GM23338 (cell line): ENCODE results near the gene FAM13C. TPM values are rescaled to one million over a fixed set of nuclear protein-coding genes. Genes with fewer than 3 reads are reported as not detected.

Experiments
- ATAC-seq: fragments of 200-7000 bp; cut with Tn5 transposase; 3 replicates; pipeline ENCODE4 v1.9.1; 2020
- DNase-seq: peaks from one replicate; pipeline ENCODE4 v3.0.0-alpha.2; 2015; ENCODE audit warnings: low spot score
- H2AFZ ChIP-seq: fragments of 200-600 bp; sonication (generic); 2 replicates; pipeline ENCODE4 v1.8.0; 2016; ENCODE audit warnings: antibody characterized with exemption, mild to moderate bottlenecking, moderate library complexity
- H3F3A ChIP-seq: fragments of 200-600 bp; sonication (generic); replicated peaks from 2 replicates; pipeline ENCODE4 v1.8.0; 2017; ENCODE audit warnings: antibody characterized with exemption, mixed run types, low read depth
- H3K27ac ChIP-seq: fragments of 200-600 bp; sonication (generic); 2 replicates; pipeline ENCODE4 v1.6.1; 2016; ENCODE audit warnings: low read depth
- H3K27me3 ChIP-seq: fragments of 200-600 bp; sonication (generic); 2 replicates; pipeline ENCODE4 v1.8.0; 2016; ENCODE audit warnings: mild to moderate bottlenecking, mixed run types, moderate library complexity; ENCODE audit not compliant: insufficient read depth
- H3K36me3 ChIP-seq: fragments of 200-600 bp; sonication (generic); 2 replicates; pipeline ENCODE4 v1.8.0; 2016; ENCODE audit warnings: mild to moderate bottlenecking; ENCODE audit not compliant: insufficient read depth
- H3K4me1 ChIP-seq: fragments of 200-600 bp; sonication (generic); 2 replicates; pipeline ENCODE4 v1.8.0; 2016; ENCODE audit warnings: mild to moderate bottlenecking, moderate library complexity; ENCODE audit not compliant: insufficient read depth
- H3K4me2 ChIP-seq: fragments of 200-600 bp; sonication (generic); 2 replicates; pipeline ENCODE4 v1.7.1; 2017; ENCODE audit warnings: mixed run types
- H3K4me3 ChIP-seq: fragments of 200-600 bp; sonication (generic); 2 replicates; pipeline ENCODE4 v1.6.1; 2016; ENCODE audit warnings: mixed run types
- H3K79me2 ChIP-seq: fragments of 200-600 bp; sonication (generic); replicated peaks from 2 replicates; pipeline ENCODE4 v1.8.0; 2017; ENCODE audit warnings: mild to moderate bottlenecking; ENCODE audit not compliant: insufficient read depth
- H3K9me2 ChIP-seq: fragments of 200-600 bp; sonication (generic); 2 replicates; pipeline ENCODE4 v1.8.0; 2017; ENCODE audit not compliant: insufficient read depth
- H4K20me1 ChIP-seq: fragments of 200-600 bp; sonication (generic); replicated peaks from 2 replicates; pipeline ENCODE4 v1.8.0; 2017; ENCODE audit warnings: mild to moderate bottlenecking; ENCODE audit not compliant: insufficient read depth
- H3K27ac Mint-ChIP-seq: 2 replicates; pipeline ENCODE4 v1.8.0; 2020; ENCODE audit warnings: inconsistent platforms, mild to moderate bottlenecking, moderate library complexity, mixed read lengths
- H3K27me3 Mint-ChIP-seq: 3 replicates; pipeline ENCODE4 v1.8.0; 2022; ENCODE audit warnings: low read depth, mild to moderate bottlenecking, moderate library complexity, mixed read lengths, inconsistent platforms; ENCODE audit not compliant: insufficient read depth, poor library complexity
- H3K36me3 Mint-ChIP-seq: 3 replicates; pipeline ENCODE4 v1.8.0; 2021; ENCODE audit warnings: low read depth, mild to moderate bottlenecking, inconsistent platforms, moderate library complexity, mixed read lengths
- H3K4me1 Mint-ChIP-seq: 3 replicates; pipeline ENCODE4 v1.8.0; 2020; ENCODE audit warnings: mild to moderate bottlenecking, inconsistent platforms, mixed read lengths
- H3K4me3 Mint-ChIP-seq: 3 replicates; pipeline ENCODE4 v1.8.0; 2021; ENCODE audit warnings: moderate library complexity, mild to moderate bottlenecking, inconsistent platforms, mixed read lengths
- H3K9me3 Mint-ChIP-seq: 3 replicates; pipeline ENCODE4 v1.8.0; 2020; ENCODE audit warnings: moderate library complexity, mild to moderate bottlenecking, inconsistent platforms, mixed read lengths
- STAT1 ChIP-seq: IDR thresholded peaks from one replicate; pipeline ENCODE4 v1.6.1; 2016; ENCODE audit warnings: antibody characterized with exemption; ENCODE audit not compliant: unreplicated experiment
- ZNF462 ChIP-seq: fragments of 250-450 bp; sonication (Bioruptor Pico); IDR thresholded peaks from 2 replicates; pipeline ENCODE4 v1.5.0; 2020; ENCODE audit warnings: mild to moderate bottlenecking, moderate library complexity
- polyA plus RNA-seq: library from polyadenylated mRNA; unstranded; fragments of >200 nt; fragmentation: Nextera tagmentation; extraction: Ambion mirVana; gene quantifications from 2 replicates; pipeline ENCODE4 v1.2.1, GENCODE V29; 2016
- total RNA-seq: library from RNA; depleted of rRNA; stranded (reverse); fragments of >200 nt; shearing (Covaris generic); gene quantifications from 2 replicates; pipeline ENCODE4 v1.2.3, GENCODE V29; 2014
- TF ChIP-seq, protein P1 (sequence below): IDR thresholded peaks from one replicate; pipeline ENCODE4 v1.6.1; 2018; ENCODE audit warnings: antibody characterized with exemption; ENCODE audit not compliant: unreplicated experiment
- TF ChIP-seq, protein P2 (sequence below): IDR thresholded peaks from 2 replicates; pipeline ENCODE4 v1.6.1; 2016; ENCODE audit warnings: antibody characterized with exemption

The FAM13C gene
- total and polyA plus RNA-seq, 2 experiments from 2014 or later: 0.94 to 2.1 TPM

- Mint-ChIP-seq H3K9me3 (no peaks in the 10 kb centered on the region), H3K27me3 (no peaks in the 10 kb centered on the region), H3K36me3 (no peaks in the 10 kb centered on the region), H3K4me1 (no peaks in the 10 kb centered on the region), H3K27ac (no peak overlapping the region), H3K4me3 (no peak overlapping the region)
- no peak for TF ChIP-seq STAT1
- TF ChIP-seq, protein P1, sequence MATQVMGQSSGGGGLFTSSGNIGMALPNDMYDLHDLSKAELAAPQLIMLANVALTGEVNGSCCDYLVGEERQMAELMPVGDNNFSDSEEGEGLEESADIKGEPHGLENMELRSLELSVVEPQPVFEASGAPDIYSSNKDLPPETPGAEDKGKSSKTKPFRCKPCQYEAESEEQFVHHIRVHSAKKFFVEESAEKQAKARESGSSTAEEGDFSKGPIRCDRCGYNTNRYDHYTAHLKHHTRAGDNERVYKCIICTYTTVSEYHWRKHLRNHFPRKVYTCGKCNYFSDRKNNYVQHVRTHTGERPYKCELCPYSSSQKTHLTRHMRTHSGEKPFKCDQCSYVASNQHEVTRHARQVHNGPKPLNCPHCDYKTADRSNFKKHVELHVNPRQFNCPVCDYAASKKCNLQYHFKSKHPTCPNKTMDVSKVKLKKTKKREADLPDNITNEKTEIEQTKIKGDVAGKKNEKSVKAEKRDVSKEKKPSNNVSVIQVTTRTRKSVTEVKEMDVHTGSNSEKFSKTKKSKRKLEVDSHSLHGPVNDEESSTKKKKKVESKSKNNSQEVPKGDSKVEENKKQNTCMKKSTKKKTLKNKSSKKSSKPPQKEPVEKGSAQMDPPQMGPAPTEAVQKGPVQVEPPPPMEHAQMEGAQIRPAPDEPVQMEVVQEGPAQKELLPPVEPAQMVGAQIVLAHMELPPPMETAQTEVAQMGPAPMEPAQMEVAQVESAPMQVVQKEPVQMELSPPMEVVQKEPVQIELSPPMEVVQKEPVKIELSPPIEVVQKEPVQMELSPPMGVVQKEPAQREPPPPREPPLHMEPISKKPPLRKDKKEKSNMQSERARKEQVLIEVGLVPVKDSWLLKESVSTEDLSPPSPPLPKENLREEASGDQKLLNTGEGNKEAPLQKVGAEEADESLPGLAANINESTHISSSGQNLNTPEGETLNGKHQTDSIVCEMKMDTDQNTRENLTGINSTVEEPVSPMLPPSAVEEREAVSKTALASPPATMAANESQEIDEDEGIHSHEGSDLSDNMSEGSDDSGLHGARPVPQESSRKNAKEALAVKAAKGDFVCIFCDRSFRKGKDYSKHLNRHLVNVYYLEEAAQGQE: no peak
- TF ChIP-seq, protein P2, sequence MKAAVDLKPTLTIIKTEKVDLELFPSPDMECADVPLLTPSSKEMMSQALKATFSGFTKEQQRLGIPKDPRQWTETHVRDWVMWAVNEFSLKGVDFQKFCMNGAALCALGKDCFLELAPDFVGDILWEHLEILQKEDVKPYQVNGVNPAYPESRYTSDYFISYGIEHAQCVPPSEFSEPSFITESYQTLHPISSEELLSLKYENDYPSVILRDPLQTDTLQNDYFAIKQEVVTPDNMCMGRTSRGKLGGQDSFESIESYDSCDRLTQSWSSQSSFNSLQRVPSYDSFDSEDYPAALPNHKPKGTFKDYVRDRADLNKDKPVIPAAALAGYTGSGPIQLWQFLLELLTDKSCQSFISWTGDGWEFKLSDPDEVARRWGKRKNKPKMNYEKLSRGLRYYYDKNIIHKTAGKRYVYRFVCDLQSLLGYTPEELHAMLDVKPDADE: no peak
- TF ChIP-seq ZNF462 (CRISPR knock-in tag): no peak
- H2AFZ ChIP-seq: no peak overlapping the region
- ATAC-seq (no peak), DNase-seq (no peak)
- no peaks in the 10 kb centered on the region for H3F3A ChIP-seq
- H3K27ac ChIP-seq: no peak overlapping the region
- no peaks in the 10 kb centered on the region; the same call in 1 of the 2 replicates for H4K20me1 ChIP-seq
- H3K4me2 ChIP-seq: no peak overlapping the region
- no peaks in the 10 kb centered on the region for H3K79me2 ChIP-seq
- no peaks in the 10 kb centered on the region for H3K4me1 ChIP-seq
- H3K9me2 ChIP-seq: no peaks in the 10 kb centered on the region
- H3K4me3 ChIP-seq: no peak overlapping the region
- no peaks in the 10 kb centered on the region for H3K36me3 ChIP-seq
- no peaks in the 10 kb centered on the region for H3K27me3 ChIP-seq
Observed at GRCh38 chr10:59354434-59354833, 7.9 kb downstream of the FAM13C start.
